ENCODE measurements around the gene FAM241B.

DNA sequence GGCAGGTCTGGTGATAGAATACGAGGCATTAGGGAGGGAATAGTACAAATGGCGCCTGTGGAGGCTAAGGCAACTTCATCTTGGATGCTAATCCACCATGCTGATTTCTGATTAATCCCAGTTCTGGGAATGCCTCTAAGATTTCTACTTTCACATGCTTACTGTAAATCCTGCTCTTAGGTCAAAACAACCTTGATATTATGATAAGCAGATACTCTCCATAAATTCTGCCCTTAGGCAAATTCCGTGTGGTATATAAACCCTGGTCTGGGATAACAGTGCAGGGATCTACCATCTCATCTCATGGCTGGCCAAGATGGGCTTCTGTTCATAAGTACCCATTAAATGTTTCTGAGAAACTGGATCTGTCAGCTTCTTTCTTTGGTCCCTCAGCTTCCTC lies 45.4 kb upstream of the FAM241B start:
- TF ChIP-seq SMC3 (IDR thresholded peaks at IDR 0.05; ENCODE audit: low read depth, low read length) (no peak), CTCF (conservative IDR thresholded peaks at IDR 0.05; ENCODE audit: low read depth, low read length) (no peak), CHD1 (IDR thresholded peaks at IDR 0.05; ENCODE audit: low read depth, low read length) (no peak)
- TF ChIP-seq, protein P1, sequence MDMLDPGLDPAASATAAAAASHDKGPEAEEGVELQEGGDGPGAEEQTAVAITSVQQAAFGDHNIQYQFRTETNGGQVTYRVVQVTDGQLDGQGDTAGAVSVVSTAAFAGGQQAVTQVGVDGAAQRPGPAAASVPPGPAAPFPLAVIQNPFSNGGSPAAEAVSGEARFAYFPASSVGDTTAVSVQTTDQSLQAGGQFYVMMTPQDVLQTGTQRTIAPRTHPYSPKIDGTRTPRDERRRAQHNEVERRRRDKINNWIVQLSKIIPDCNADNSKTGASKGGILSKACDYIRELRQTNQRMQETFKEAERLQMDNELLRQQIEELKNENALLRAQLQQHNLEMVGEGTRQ (IDR thresholded peaks at IDR 0.05; ENCODE audit: low read depth, low read length): no peak

All from IMR-90 (cell line).